GM04503 (cell line): ENCODE data around the gene TMEM108.
"Not testable (repeated sequence)": the region's sequence is repeated elsewhere in the genome, so short reads cannot be mapped to it uniquely, and the experiment has no call there.

Source experiments
- DNase-seq: peaks from one replicate; pipeline ENCODE4 v3.0.0-alpha.2; 2012; ENCODE audit warnings: low read depth

The TMEM108 gene

GRCh38 chr3:133038089-133038730 lies at the start of gene TMEM108:
Gene TMEM108 (plus strand): TSS chr3:133038391.
- DNase-seq: no peak

- DNase-seq: no peak
Observed at GRCh38 chr3:132995971-132996370, 42.2 kb upstream of the TMEM108 start.

- DNase-seq: no peak
Observed at GRCh38 chr3:132997404-132998185, 40.6 kb upstream of the TMEM108 start.

GRCh38 chr3:133005032-133005431 lies 33.2 kb upstream of the TMEM108 start:
- not testable (repeated sequence) for DNase-seq

- DNase-seq: no peak
Observed at GRCh38 chr3:133007601-133008000, 30.6 kb upstream of the TMEM108 start.

GRCh38 chr3:133014325-133014724 lies 23.9 kb upstream of the TMEM108 start:
- no peak for DNase-seq

- DNase-seq: not testable (repeated sequence)
Observed at GRCh38 chr3:133015573-133015972, 22.6 kb upstream of the TMEM108 start.

- no peak for DNase-seq
Observed at GRCh38 chr3:133016838-133017309, 21.3 kb upstream of the TMEM108 start.

- DNase-seq: no peak
Observed at GRCh38 chr3:133018921-133019320, 19.3 kb upstream of the TMEM108 start.

GRCh38 chr3:133021206-133021605 lies 17.0 kb upstream of the TMEM108 start:
- no peak for DNase-seq

GRCh38 chr3:133023362-133023761 lies 14.8 kb upstream of the TMEM108 start:
- DNase-seq: no peak

GRCh38 chr3:133025546-133025945 lies 12.6 kb upstream of the TMEM108 start:
- DNase-seq: no peak

GRCh38 chr3:133032301-133032700 lies 5.9 kb upstream of the TMEM108 start:
- no peak for DNase-seq

- DNase-seq: no peak
Observed at GRCh38 chr3:133037436-133037835, 755 bp upstream of the TMEM108 start.

GRCh38 chr3:133038731-133039375 lies 662 bp downstream of the TMEM108 start:
- DNase-seq: no peak

- DNase-seq: peak; percentile 11
Observed at GRCh38 chr3:133040696-133041523, 2.7 kb downstream of the TMEM108 start.

- no peak for DNase-seq
Observed at GRCh38 chr3:133041524-133041829, 3.3 kb downstream of the TMEM108 start.

GRCh38 chr3:133042778-133043177 lies 4.6 kb downstream of the TMEM108 start:
- DNase-seq: no peak

- DNase-seq: no peak
Observed at GRCh38 chr3:133047980-133048379, 9.8 kb downstream of the TMEM108 start.

GRCh38 chr3:133049491-133049890 lies 11.3 kb downstream of the TMEM108 start:
- no peak for DNase-seq

GRCh38 chr3:133050891-133051290 lies 12.7 kb downstream of the TMEM108 start:
- no peak for DNase-seq

GRCh38 chr3:133053532-133053931 lies 15.3 kb downstream of the TMEM108 start:
- DNase-seq: no peak
